GM12878 (cell line): ENCODE results near the gene MICAL3. TPM values are rescaled to one million over a fixed set of nuclear protein-coding genes. Genes with fewer than 3 reads are reported as not detected.

Experiments
- EED ChIP-seq: sonication (generic); IDR thresholded peaks from 2 replicates; pipeline ENCODE4 v1.6.1; 2016; ENCODE audit warnings: antibody characterized with exemption, low read depth
- ETV6 ChIP-seq, 2 experiments: fragments of 450-650 bp in 1 of 2; IDR thresholded peaks in 1 of 2; conservative IDR thresholded peaks in 1 of 2; 2 replicates each; pipeline ENCODE4 v1.6.1; 2014; ENCODE audit warnings: antibody characterized with exemption in 1 of 2, borderline replicate concordance in 1 of 2, low read depth in 1 of 2, mild to moderate bottlenecking in 1 of 2, moderate library complexity in 1 of 2
- MEF2A ChIP-seq: IDR thresholded peaks from 2 replicates; pipeline ENCODE4 v1.6.1; 2011; ENCODE audit warnings: low read depth, mild to moderate bottlenecking, low read length, moderate library complexity; ENCODE audit not compliant: insufficient read depth
- NKRF ChIP-seq: fragments of 450-650 bp; conservative IDR thresholded peaks from 2 replicates; pipeline ENCODE4 v1.6.1; 2017; ENCODE audit warnings: mild to moderate bottlenecking, moderate library complexity
- PKNOX1 ChIP-seq: fragments of 450-650 bp; IDR thresholded peaks from 2 replicates; pipeline ENCODE4 v1.6.1; 2016; ENCODE audit warnings: mild to moderate bottlenecking
- POLR2A ChIP-seq: IDR thresholded peaks from 2 replicates; pipeline ENCODE4 v1.6.1; 2011; ENCODE audit warnings: low read depth, mild to moderate bottlenecking, low read length
- POLR2AphosphoS2 ChIP-seq: IDR thresholded peaks from 2 replicates; pipeline ENCODE4 v1.6.1; 2011; ENCODE audit warnings: low read depth, mild to moderate bottlenecking, low read length, improper control_type of control experiment, moderate library complexity
- RCOR1 ChIP-seq: conservative IDR thresholded peaks from 2 replicates; pipeline ENCODE4 v1.6.1; 2012; ENCODE audit warnings: low read depth, low read length, improper control_type of control experiment
- RELB ChIP-seq: fragments of 450-650 bp; IDR thresholded peaks from 2 replicates; pipeline ENCODE4 v1.6.1; 2017; ENCODE audit warnings: low read depth, mild to moderate bottlenecking, moderate library complexity
- SMAD5 ChIP-seq: IDR thresholded peaks from 2 replicates; pipeline ENCODE4 v1.6.1; 2016; ENCODE audit warnings: antibody characterized with exemption, low read depth
- STAT1 ChIP-seq: fragments of 450-650 bp; conservative IDR thresholded peaks from 2 replicates; pipeline ENCODE4 v1.6.1; 2014; ENCODE audit warnings: antibody characterized with exemption, mild to moderate bottlenecking
- SUZ12 ChIP-seq: fragments of 200-600 bp; sonication (generic); IDR thresholded peaks from one replicate; pipeline ENCODE4 v1.6.1; 2018; ENCODE audit warnings: antibody characterized with exemption, mild to moderate bottlenecking; ENCODE audit not compliant: unreplicated experiment
- TARDBP ChIP-seq: IDR thresholded peaks from 2 replicates; pipeline ENCODE4 v1.6.1; 2016; ENCODE audit warnings: borderline replicate concordance
- ZNF207 ChIP-seq: fragments of 450-650 bp; IDR thresholded peaks from 2 replicates; pipeline ENCODE4 v1.6.1; 2014; ENCODE audit warnings: antibody characterized with exemption, mild to moderate bottlenecking, borderline replicate concordance
- ZNF622 ChIP-seq: fragments of 450-650 bp; IDR thresholded peaks from 2 replicates; pipeline ENCODE4 v1.6.1; 2017; ENCODE audit warnings: mild to moderate bottlenecking, inconsistent platforms
- ZZZ3 ChIP-seq: IDR thresholded peaks from 2 replicates; pipeline ENCODE4 v1.6.1; 2011; ENCODE audit warnings: low read depth; ENCODE audit not compliant: control insufficient read depth, insufficient read length
- polyA plus RNA-seq, 11 experiments: library from polyadenylated mRNA; depleted of rRNA in 4 of 11; unstranded in 6 of 11; stranded (reverse) in 5 of 11; fragments of >200 nt; fragmentation: Nextera tagmentation in 4 of 11; fragmentation: Illumina TruSeq in 1 of 11; extraction: Ambion mirVana in 4 of 11; extraction: Trizol in 1 of 11; gene quantifications; 1 replicate in 1 of 11; 2 replicates in 10 of 11; pipeline versions ENCODE4 v1.2.1 to v1.2.3, GENCODE V29; 2011 to 2016; ENCODE audit warnings: inconsistent platforms in 2 of 11, missing spikeins in 2 of 11, low read depth in 1 of 11
- total RNA-seq, 4 experiments: library from RNA; depleted of rRNA in 3 of 4; stranded (reverse); fragments of >200 nt in 3 of 4; fragmentation: Illumina TruSeq in 1 of 4; extraction: Trizol in 1 of 4; gene quantifications; 2 replicates each; pipeline versions ENCODE4 v1.2.1 to v1.2.3, GENCODE V29; 2013 to 2021
- TF ChIP-seq, protein P1 (sequence below): fragments of 450-650 bp; IDR thresholded peaks from 2 replicates; pipeline ENCODE4 v1.6.1; 2017; ENCODE audit warnings: mild to moderate bottlenecking, moderate library complexity
- TF ChIP-seq, protein P2 (sequence below): IDR thresholded peaks from 2 replicates; pipeline ENCODE4 v1.6.1; 2012; ENCODE audit warnings: low read length, inconsistent platforms
- TF ChIP-seq, protein P3 (sequence below): IDR thresholded peaks from 2 replicates; pipeline ENCODE4 v1.6.1; 2011; ENCODE audit warnings: borderline replicate concordance, low read depth, mild to moderate bottlenecking, moderate library complexity, low read length; ENCODE audit not compliant: insufficient read depth, poor library complexity, severe bottlenecking

Gene MICAL3
- total and polyA plus RNA-seq, 10 of the 15 experiments (the other 5 are each of a cell fraction or from before 2014, with no cell fraction given), result 2.6 to 92.2 (median 24.0) TPM

- TF ChIP-seq SMAD5 (no peak), ZNF207 (no peak), SUZ12 (no peak), EED (peak; percentile 47; the same call in 1 of the 2 replicates), TARDBP (0 out of 2 replicates have a peak, but pooled peaks have one; percentile 34), PKNOX1 (no peak), ZNF622 (no peak), RCOR1 (no peak), RELB (peak; percentile 84; the same call in 1 of the 2 replicates), ZZZ3 (no peak), POLR2A (peak; percentile 50; the same call in 1 of the 2 replicates), MEF2A (0 out of 2 replicates have a peak, but pooled peaks have one; percentile 34), ETV6 (conservative IDR thresholded peaks at IDR 0.05 in 1 of 2, IDR thresholded peaks at IDR 0.05 in 1 of 2; ENCODE audit: borderline replicate concordance in 1 of 2, low read depth in 1 of 2) (no peak), POLR2AphosphoS2 (no peak), NKRF (peak; percentile 66), STAT1 (no peak)
- TF ChIP-seq, protein P1, sequence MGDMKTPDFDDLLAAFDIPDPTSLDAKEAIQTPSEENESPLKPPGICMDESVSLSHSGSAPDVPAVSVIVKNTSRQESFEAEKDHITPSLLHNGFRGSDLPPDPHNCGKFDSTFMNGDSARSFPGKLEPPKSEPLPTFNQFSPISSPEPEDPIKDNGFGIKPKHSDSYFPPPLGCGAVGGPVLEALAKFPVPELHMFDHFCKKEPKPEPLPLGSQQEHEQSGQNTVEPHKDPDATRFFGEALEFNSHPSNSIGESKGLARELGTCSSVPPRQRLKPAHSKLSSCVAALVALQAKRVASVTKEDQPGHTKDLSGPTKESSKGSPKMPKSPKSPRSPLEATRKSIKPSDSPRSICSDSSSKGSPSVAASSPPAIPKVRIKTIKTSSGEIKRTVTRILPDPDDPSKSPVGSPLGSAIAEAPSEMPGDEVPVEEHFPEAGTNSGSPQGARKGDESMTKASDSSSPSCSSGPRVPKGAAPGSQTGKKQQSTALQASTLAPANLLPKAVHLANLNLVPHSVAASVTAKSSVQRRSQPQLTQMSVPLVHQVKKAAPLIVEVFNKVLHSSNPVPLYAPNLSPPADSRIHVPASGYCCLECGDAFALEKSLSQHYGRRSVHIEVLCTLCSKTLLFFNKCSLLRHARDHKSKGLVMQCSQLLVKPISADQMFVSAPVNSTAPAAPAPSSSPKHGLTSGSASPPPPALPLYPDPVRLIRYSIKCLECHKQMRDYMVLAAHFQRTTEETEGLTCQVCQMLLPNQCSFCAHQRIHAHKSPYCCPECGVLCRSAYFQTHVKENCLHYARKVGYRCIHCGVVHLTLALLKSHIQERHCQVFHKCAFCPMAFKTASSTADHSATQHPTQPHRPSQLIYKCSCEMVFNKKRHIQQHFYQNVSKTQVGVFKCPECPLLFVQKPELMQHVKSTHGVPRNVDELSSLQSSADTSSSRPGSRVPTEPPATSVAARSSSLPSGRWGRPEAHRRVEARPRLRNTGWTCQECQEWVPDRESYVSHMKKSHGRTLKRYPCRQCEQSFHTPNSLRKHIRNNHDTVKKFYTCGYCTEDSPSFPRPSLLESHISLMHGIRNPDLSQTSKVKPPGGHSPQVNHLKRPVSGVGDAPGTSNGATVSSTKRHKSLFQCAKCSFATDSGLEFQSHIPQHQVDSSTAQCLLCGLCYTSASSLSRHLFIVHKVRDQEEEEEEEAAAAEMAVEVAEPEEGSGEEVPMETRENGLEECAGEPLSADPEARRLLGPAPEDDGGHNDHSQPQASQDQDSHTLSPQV, result no peak
- TF ChIP-seq, protein P2, sequence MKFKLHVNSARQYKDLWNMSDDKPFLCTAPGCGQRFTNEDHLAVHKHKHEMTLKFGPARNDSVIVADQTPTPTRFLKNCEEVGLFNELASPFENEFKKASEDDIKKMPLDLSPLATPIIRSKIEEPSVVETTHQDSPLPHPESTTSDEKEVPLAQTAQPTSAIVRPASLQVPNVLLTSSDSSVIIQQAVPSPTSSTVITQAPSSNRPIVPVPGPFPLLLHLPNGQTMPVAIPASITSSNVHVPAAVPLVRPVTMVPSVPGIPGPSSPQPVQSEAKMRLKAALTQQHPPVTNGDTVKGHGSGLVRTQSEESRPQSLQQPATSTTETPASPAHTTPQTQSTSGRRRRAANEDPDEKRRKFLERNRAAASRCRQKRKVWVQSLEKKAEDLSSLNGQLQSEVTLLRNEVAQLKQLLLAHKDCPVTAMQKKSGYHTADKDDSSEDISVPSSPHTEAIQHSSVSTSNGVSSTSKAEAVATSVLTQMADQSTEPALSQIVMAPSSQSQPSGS, result peak; percentile 61; the same call in 1 of the 2 replicates
- TF ChIP-seq, protein P3, sequence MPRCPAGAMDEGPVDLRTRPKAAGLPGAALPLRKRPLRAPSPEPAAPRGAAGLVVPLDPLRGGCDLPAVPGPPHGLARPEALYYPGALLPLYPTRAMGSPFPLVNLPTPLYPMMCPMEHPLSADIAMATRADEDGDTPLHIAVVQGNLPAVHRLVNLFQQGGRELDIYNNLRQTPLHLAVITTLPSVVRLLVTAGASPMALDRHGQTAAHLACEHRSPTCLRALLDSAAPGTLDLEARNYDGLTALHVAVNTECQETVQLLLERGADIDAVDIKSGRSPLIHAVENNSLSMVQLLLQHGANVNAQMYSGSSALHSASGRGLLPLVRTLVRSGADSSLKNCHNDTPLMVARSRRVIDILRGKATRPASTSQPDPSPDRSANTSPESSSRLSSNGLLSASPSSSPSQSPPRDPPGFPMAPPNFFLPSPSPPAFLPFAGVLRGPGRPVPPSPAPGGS, result no peak
Measured at GRCh38 chr22:17964643-17965042, 59.7 kb downstream of the MICAL3 start (continued).
